H1 (cell line): ENCODE data around the gene POLDIP3. TPM values are rescaled to one million over a fixed set of nuclear protein-coding genes. Genes with fewer than 3 reads are reported as not detected.

Source experiments
- EGR1 ChIP-seq: IDR thresholded peaks from 2 replicates; pipeline ENCODE4 v1.6.1; 2011; ENCODE audit warnings: low read depth, low read length, borderline replicate concordance
- polyA plus RNA-seq, 7 experiments: library from polyadenylated mRNA; depleted of rRNA in 3 of 7; stranded (reverse) in 5 of 7; unstranded in 2 of 7; fragments of >200 nt in 5 of 7; fragments of 200-250 nt in 2 of 7; gene quantifications; 1 replicate in 5 of 7; 2 replicates in 1 of 7; 4 replicates in 1 of 7; pipeline versions ENCODE4 v1.2.1 to v1.2.3, GENCODE V29; 2011 to 2013; ENCODE audit warnings: missing spikeins in 2 of 7, mixed read lengths in 2 of 7
- total RNA-seq: library from RNA; stranded (reverse); fragmentation: NEBNext Ultra II Directional; extraction: Animal tissue kit (Norgen Biotek cat#: 25700); gene quantifications from 2 replicates; pipeline ENCODE4 v1.2.1, GENCODE V29; 2021

POLDIP3 gene
- total and polyA plus RNA-seq, 2 of the 8 experiments (the other 6 are each of a cell fraction or from before 2014, with no cell fraction given), result 43.5 to 84.6 TPM

DNA sequence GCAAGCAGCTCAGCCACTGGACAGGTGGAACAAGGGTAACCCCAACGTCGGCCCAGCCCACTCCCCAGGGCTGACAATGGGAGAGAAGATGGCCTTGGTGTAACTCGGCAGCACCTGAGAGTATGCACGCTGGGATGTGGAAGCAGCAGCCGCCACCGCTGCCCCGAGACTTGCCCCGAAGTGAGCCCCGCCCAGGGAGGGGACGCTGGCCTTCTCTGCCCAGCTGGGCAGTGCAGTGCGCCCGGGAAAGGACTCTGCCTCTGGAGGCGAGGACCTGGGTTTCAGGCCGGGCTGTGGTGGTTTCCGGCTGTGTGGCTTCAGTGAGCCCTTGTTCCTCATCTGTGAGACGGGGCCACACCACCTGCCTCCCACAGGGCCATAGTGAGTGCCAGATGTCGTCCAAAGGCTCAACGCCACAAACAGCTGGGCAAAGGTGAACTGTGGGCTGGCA, 8.6 kb upstream of the POLDIP3 start (continued):
- TF ChIP-seq EGR1, result no peak
